GM12801 (cell line): Measurements from ENCODE around the gene KCNJ15.

Experiments
- CTCF ChIP-seq: IDR thresholded peaks from one replicate; pipeline ENCODE4 v1.5.1; 2011; ENCODE audit warnings: control low read depth; ENCODE audit not compliant: insufficient read length; ENCODE audit errors: extremely low read depth

Gene KCNJ15

GRCh38 chr21:38295997-38296764 is 39.4 kb downstream of the KCNJ15 start:
- no peak for TF ChIP-seq CTCF

GRCh38 chr21:38297194-38297631 is 40.4 kb downstream of the KCNJ15 start:
- TF ChIP-seq CTCF, result no peak

- TF ChIP-seq CTCF, result no peak
Observed at GRCh38 chr21:38297871-38298270, 41.1 kb downstream of the KCNJ15 start.

GRCh38 chr21:38298832-38299231 is 42.0 kb downstream of the KCNJ15 start:
- TF ChIP-seq CTCF, result no peak

DNA sequence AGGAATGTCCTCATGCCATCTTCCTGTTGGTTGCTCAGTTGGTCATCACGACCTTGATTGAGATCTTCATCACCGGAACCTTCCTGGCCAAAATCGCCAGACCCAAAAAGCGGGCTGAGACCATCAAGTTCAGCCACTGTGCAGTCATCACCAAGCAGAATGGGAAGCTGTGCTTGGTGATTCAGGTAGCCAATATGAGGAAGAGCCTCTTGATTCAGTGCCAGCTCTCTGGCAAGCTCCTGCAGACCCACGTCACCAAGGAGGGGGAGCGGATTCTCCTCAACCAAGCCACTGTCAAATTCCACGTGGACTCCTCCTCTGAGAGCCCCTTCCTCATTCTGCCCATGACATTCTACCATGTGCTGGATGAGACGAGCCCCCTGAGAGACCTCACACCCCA is 42.9 kb downstream of the KCNJ15 start:
- no peak for TF ChIP-seq CTCF

DNA sequence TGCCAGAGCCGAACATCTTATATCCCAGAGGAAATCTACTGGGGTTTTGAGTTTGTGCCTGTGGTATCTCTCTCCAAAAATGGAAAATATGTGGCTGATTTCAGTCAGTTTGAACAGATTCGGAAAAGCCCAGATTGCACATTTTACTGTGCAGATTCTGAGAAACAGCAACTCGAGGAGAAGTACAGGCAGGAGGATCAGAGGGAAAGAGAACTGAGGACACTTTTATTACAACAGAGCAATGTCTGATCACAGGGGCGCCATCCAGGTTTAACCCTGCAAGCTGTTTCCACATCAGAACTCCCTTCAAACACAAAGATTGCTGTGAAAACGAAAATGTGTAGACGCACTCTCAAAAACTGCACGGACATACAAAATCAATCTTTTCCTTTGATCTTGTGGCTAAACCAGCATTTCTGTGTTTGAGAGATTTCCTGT is 43.4 kb downstream of the KCNJ15 start:
- no peak for TF ChIP-seq CTCF

DNA sequence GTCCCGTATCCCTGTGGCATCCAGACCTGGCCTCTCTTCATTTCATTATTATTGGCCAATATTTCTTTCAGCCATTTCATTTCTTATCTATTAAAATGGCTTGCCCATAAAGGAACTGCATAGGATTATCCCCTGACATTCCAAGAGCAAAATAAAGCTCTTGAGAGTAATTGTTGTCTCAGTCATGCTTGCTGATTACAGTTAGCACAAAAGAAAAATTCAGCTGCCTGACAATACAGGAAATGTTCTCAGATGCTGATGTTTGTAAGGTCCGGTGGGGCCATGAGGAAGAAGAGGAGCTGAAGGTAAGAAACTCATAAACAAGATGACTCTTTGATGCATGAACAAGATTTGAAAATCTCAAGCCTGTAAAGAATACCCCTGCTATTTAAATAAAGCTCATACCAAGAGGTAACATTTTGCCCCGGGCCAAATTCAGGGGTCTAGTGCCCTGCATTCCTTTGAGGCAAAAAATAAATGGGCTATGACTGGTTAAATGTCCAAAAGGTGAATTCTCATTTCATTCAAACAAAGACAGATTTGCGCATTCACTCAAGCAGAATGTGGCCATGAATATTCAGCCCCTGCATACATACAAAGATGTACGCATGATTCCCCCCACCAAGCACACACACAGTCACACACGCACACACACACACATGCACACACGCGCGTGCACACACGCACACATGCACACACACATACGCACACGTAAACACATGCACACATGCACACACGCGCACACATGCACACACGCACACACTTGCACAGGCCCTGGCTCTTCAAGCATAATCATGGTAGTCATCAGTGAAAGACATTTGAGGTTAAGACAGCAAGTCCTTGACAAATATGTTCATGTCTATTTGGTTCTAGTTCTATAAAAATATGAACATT is 44.8 kb downstream of the KCNJ15 start:
- TF ChIP-seq CTCF, result no peak
